MM.1S (cell line): Measurements from ENCODE around the gene TMEM9B.

Source experiments
- EZH2 ChIP-seq: fragments of 300-600 bp; sonication (generic); optimal IDR thresholded peaks from 2 replicates; pipeline ENCODE3; 2017; ENCODE audit warnings: low read depth, mild to moderate bottlenecking, antibody characterized with exemption, low read length, mixed read lengths
- EZH2phosphoT487 ChIP-seq: fragments of 300-600 bp; sonication (generic); IDR thresholded peaks from 2 replicates; pipeline ENCODE4 v1.6.1; 2018; ENCODE audit warnings: antibody characterized with exemption, low read length
- TF ChIP-seq, protein P1 (sequence below): fragments of 300-600 bp; sonication (generic); IDR thresholded peaks from 2 replicates; pipeline ENCODE4 v1.5.1; 2016; ENCODE audit warnings: antibody characterized with exemption, low read length, mixed read lengths

DNA sequence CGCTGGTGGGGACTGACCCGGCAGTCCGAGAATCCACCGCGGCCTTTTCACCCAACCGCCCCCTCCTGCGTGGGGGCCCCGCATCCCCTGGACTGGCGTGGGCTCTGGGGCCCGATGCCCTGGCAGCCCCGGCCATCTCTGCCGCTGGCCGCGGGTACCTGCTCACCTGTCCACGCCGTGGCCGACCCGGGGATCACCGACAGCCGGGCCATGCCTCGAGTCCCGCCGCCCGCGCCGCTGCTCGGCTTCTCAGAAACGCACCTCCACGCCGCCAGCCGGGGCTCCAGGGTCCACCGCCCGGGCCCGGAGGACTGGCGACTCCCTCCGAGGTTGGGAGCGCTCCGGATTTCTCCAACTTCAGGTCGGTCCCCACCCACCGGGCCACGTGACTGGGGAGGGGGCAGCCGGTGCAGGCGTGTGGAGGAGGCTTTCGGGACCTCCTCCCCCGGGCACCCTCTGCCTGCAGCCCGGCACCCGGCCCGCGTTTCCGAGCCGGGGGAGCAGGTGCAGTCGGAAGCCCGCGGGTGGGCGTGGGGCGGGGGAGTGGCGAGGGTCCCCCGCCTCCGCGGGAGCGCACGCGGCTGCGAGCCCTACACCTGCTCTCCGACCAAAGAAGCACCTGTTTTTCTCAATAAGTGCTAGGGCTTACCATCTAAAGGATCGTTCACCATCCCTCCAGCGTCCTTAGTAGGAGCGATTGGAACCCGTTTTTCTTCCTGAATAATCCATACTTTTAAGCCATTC is 40.1 kb upstream of the TMEM9B start:
- TF ChIP-seq EZH2 (no peak), EZH2phosphoT487 (no peak)
- TF ChIP-seq, protein P1, sequence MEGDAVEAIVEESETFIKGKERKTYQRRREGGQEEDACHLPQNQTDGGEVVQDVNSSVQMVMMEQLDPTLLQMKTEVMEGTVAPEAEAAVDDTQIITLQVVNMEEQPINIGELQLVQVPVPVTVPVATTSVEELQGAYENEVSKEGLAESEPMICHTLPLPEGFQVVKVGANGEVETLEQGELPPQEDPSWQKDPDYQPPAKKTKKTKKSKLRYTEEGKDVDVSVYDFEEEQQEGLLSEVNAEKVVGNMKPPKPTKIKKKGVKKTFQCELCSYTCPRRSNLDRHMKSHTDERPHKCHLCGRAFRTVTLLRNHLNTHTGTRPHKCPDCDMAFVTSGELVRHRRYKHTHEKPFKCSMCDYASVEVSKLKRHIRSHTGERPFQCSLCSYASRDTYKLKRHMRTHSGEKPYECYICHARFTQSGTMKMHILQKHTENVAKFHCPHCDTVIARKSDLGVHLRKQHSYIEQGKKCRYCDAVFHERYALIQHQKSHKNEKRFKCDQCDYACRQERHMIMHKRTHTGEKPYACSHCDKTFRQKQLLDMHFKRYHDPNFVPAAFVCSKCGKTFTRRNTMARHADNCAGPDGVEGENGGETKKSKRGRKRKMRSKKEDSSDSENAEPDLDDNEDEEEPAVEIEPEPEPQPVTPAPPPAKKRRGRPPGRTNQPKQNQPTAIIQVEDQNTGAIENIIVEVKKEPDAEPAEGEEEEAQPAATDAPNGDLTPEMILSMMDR: no peak
